Measurements from ENCODE around the gene NFYB. TPM values are rescaled to one million over a fixed set of nuclear protein-coding genes. Genes with fewer than 3 reads are reported as not detected.
A peak's percentile ranks its signal among the peaks of the same experiment; 100 is the strongest.
"Not testable (repeated sequence)": the region's sequence is repeated elsewhere in the genome, so short reads cannot be mapped to it uniquely, and the experiment has no call there.

Gene NFYB
- total RNA-seq, 1 donor from 2014 or later = 17.6 TPM

GRCh38 chr12:104114834-104115586 is 23.0 kb downstream of the NFYB start:
- DNase-seq = not testable (repeated sequence)

- DNase-seq = no peak
Observed at GRCh38 chr12:104109446-104110271, 28.4 kb downstream of the NFYB start.

- DNase-seq = peak; percentile 61
Observed at GRCh38 chr12:104108755-104109445, 29.1 kb downstream of the NFYB start.

GRCh38 chr12:104106965-104107364 is 31.0 kb downstream of the NFYB start:
- DNase-seq = no peak

GRCh38 chr12:104105461-104105860 is 32.5 kb downstream of the NFYB start:
- no peak for DNase-seq

GRCh38 chr12:104097954-104098353 is 40.1 kb downstream of the NFYB start:
- DNase-seq = no peak

- DNase-seq = no peak
Observed at GRCh38 chr12:104095289-104095688, 42.7 kb downstream of the NFYB start.

GRCh38 chr12:104094284-104094683 is 43.7 kb downstream of the NFYB start:
- no peak for DNase-seq

- no peak for DNase-seq
Observed at GRCh38 chr12:104091136-104091535, 46.9 kb downstream of the NFYB start.

GRCh38 chr12:104090685-104091084 is 47.3 kb downstream of the NFYB start:
- DNase-seq = no peak

- no peak for DNase-seq
Observed at GRCh38 chr12:104083769-104084475, 54.1 kb downstream of the NFYB start.

GRCh38 chr12:104080764-104081163 is 57.2 kb downstream of the NFYB start:
- no peak for DNase-seq

- DNase-seq = no peak
Observed at GRCh38 chr12:104079024-104079423, 59.0 kb downstream of the NFYB start.

- DNase-seq = no peak
Observed at GRCh38 chr12:104073699-104074098, 64.3 kb downstream of the NFYB start.

- no peak for DNase-seq
Observed at GRCh38 chr12:104072099-104072498, 65.9 kb downstream of the NFYB start.

Small RNA genes lying within 50 kb of the gene (small RNA-seq; reads per million reads assigned to genes)
- gene RNA5SP370 (ENCODE audit: low replicate concordance) = not detected

Other genes with a start within 250 kb of the NFYB start
- 358 TPM for gene HSP90B1, start 207.8 kb downstream of the NFYB start, total RNA-seq
- 33.8 TPM for gene TDG, start 172.3 kb downstream of the NFYB start, total RNA-seq
- gene GLT8D2, start 88.0 kb downstream of the NFYB start, total RNA-seq = 36.5 TPM
- gene HCFC2, start 73.7 kb downstream of the NFYB start, total RNA-seq = 34.9 TPM
- gene TXNRD1, start 77.6 kb upstream of the NFYB start, total RNA-seq = 42.7 TPM
- 8.6 TPM for gene EID3, start 165.5 kb upstream of the NFYB start, total RNA-seq

Data from skin of body (tissue), 3 donors.